Activated T-cell treated with anti-CD3 and anti-CD28 coated beads, Interleukin-2, amount 50 U/mL, for 24 hours (primary cell): Measurements from ENCODE around the gene SLC30A9.

Experiments used
- DNase-seq: peaks from one replicate; pipeline ENCODE4 v3.0.0-alpha.2; 2020
- H3K27ac Mint-ChIP-seq: 2 replicates; pipeline ENCODE4 v1.8.0; 2020; ENCODE audit warnings: mild to moderate bottlenecking, mixed read lengths
- H3K27me3 Mint-ChIP-seq: 2 replicates; pipeline ENCODE4 v1.8.0; 2020; ENCODE audit warnings: mixed read lengths
- H3K36me3 Mint-ChIP-seq: 2 replicates; pipeline ENCODE4 v1.8.0; 2020; ENCODE audit warnings: low read depth, mixed read lengths
- H3K4me1 Mint-ChIP-seq: 2 replicates; pipeline ENCODE4 v1.8.0; 2020; ENCODE audit warnings: low read depth, mixed read lengths
- H3K4me3 Mint-ChIP-seq: 2 replicates; pipeline ENCODE4 v1.8.0; 2020; ENCODE audit warnings: mild to moderate bottlenecking, moderate library complexity, mixed read lengths
- H3K9me3 Mint-ChIP-seq: 2 replicates; pipeline ENCODE4 v1.8.0; 2020; ENCODE audit warnings: mixed read lengths

Gene SLC30A9

DNA sequence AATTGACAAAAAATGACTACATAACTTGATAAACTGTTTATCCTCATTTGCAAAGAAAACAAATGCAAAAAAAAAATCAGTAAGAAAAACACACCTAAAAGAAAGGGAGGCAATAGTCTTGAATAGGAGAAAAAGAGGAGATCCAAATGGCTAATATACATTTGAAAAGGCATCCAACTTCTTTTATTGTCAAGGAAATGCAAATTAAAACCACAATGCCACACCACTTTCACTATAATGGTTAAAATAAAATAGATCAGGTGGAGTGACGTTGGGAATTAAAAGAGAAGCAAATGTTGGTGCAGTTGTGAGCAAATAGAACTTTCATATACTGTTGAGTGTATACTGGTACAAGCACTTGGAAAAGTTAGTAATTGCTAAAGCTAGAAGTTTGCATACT is 5.2 kb upstream of the SLC30A9 start:
- H3K9me3 Mint-ChIP-seq: no peaks in the 10 kb centered on the region
- no peak for DNase-seq
- H3K36me3 Mint-ChIP-seq: peaks cover 3% of the 10 kb centered on the region
- no peaks in the 10 kb centered on the region for H3K27me3 Mint-ChIP-seq
- H3K4me3 Mint-ChIP-seq: no peak overlapping the region
- H3K4me1 Mint-ChIP-seq: peaks cover 10% of the 10 kb centered on the region
- no peak overlapping the region for H3K27ac Mint-ChIP-seq

DNA sequence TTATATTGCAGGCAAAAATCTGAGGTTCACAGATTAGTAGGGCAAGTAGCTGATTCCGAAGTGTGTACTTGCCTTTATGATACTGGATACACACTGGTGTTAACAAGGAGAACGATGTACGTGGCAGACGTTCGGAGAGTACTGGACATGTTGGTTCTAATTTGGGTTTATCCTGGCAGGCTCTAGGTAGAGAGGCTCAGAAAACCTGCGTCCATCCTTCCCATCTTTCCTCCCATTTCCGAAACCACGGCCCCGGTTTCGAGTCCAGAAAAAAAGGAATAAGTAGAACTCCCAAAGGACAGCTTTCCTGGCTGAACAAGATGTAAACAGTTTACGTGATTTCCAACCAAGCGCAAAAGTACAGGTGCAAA is 351 bp upstream of the SLC30A9 start:
- DNase-seq: no peak
- H3K4me1 Mint-ChIP-seq: peaks cover 32% of the 10 kb centered on the region
- no peaks in the 10 kb centered on the region for H3K9me3 Mint-ChIP-seq
- peak overlapping the region; percentile 95 for H3K27ac Mint-ChIP-seq
- peaks cover 18% of the 10 kb centered on the region for H3K36me3 Mint-ChIP-seq
- H3K27me3 Mint-ChIP-seq: no peaks in the 10 kb centered on the region
- peak overlapping the region; percentile 97 for H3K4me3 Mint-ChIP-seq

DNA sequence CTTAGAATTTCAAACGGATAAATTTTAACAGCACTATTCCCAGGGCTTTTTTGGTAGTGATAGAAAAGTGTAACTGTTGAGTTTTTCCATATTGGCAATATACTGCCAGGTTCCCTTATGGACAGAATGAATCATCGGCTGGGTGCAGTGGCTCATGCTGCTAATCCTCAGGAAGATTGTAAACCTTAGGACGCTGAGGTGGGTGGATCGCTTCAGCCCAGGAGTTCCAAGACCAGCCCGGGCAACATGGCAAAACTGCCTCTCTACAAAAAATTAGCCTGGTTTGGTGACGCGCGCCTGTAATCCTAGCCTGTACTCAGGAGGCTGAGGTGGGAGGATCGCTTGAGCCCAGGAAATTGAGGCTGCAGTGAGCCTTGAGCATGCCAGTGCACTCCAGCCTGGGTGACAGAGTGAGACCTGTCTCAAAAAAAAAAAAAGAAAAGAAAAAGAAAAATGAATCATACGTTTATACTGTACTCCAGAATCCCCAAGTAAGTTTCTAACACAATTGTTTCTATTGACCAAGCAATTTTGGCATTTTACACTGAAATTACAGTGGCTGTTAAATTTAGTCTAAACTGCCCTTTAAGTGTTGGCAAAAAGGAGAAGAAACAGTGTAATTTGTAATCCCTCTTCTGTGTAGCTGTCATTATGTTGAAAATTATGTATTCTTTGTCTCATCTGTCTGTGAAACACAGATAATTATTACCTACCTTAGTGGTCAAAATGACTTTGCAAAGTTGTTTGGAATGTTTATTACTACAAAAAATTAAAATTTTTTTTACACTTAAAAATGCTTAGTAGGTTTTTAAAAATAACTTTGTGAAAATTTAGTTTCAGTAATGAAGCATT is 1.8 kb downstream of the SLC30A9 start:
- no peaks in the 10 kb centered on the region for H3K27me3 Mint-ChIP-seq
- peak overlapping the region; percentile 97 for H3K4me3 Mint-ChIP-seq
- peaks cover 21% of the 10 kb centered on the region for H3K36me3 Mint-ChIP-seq
- H3K9me3 Mint-ChIP-seq: no peaks in the 10 kb centered on the region
- H3K27ac Mint-ChIP-seq: peak overlapping the region; percentile 14
- no peak for DNase-seq
- peaks cover 38% of the 10 kb centered on the region for H3K4me1 Mint-ChIP-seq

DNA sequence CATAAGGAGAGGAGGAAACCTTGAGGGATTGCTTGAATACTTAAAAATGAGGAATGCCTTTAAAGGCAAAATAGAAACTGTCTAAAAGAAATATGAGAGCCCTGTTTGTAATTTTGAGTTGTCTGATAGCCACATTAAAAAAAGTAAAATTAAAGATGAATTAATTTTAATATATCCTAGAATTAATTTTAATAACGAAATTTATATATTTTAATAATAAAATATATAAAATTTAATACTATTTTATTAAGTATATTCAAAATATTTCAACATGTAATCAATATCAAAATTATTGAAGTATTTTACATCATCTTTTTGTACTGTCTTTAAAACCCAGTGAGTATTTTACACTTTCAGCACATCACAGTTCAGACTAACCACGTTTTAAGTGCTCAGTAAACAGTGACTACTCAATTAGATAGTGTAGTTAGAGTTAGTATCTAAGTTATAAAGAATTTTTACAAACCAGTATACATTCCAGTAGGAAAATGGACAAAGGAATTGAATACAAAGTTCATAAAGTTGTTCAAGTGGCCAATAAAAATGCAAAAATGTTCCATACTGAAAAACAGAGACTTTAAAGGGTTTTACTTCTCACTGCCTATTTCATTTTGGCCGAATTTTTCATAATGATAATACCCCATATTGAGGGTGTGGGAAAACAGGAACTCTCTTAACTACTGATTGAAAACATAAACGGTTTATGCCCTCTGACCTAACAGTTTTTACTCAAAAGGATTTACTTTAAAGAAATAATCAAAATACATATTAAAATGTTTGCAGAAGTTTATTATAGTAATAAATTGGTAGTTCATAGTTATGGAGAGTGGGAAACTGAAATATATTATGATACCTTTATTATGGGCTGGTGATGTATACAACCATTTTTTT is 2.9 kb downstream of the SLC30A9 start:
- DNase-seq: no peak
- Mint-ChIP-seq H3K4me3 (no peak overlapping the region), H3K27ac (no peak overlapping the region), H3K4me1 (peaks cover 43% of the 10 kb centered on the region), H3K9me3 (no peaks in the 10 kb centered on the region), H3K36me3 (peaks cover 27% of the 10 kb centered on the region), H3K27me3 (no peaks in the 10 kb centered on the region)

DNA sequence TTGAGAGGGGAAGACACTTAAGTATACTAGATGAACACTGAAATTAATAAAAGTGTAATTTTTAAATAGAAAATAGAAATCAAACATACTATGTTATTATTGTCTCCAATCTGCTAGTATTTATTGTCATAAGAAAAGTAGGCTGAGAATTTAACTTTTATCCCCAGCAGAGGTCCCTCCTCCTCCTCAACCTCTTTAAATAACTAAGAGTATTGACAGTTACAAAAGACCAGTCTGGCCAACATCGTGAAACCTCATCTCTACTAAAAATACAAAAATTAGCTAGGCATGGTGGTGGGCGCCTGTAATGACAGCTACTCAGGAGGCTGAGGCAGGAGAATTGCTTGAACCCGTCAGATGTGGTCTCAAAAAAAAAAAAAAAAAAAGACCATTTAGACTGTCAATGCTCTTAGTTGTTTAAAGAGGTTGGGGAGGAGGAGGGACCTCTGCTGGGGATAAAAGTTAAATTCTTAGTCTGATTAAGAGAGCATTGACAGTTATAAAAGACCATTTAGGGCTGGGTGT is 4.2 kb downstream of the SLC30A9 start:
- Mint-ChIP-seq H3K4me1 (peaks cover 42% of the 10 kb centered on the region), H3K4me3 (no peak overlapping the region)

DNA sequence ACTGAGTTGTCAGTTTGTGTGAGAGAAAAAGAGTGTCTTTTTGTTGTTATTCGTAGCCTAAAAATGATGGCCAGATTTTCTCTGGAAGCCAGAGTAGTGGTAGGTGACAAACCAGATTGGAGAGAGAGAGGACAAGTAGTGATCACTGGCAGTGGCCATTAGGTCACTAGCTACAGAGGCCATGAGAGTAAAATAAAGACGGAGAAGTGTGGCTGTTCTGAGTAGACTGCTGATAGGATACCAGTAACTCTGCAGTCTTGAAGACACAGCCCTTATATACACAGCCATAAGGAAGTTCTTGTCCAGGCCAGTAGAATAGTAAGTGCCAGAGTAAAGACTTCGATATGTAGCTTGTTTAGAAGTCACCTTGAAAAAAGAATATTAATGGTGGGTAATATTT is 7.7 kb downstream of the SLC30A9 start:
- no peaks in the 10 kb centered on the region for H3K27me3 Mint-ChIP-seq
- peaks cover 28% of the 10 kb centered on the region for H3K4me1 Mint-ChIP-seq
- no peak for DNase-seq
- H3K9me3 Mint-ChIP-seq: no peaks in the 10 kb centered on the region
- no peak overlapping the region for H3K4me3 Mint-ChIP-seq
- H3K27ac Mint-ChIP-seq: no peak overlapping the region
- peaks cover 42% of the 10 kb centered on the region for H3K36me3 Mint-ChIP-seq

More for the DNA sequence above, 4.2 kb downstream of the SLC30A9 start:
- H3K27me3 Mint-ChIP-seq: no peaks in the 10 kb centered on the region
- no peaks in the 10 kb centered on the region for H3K9me3 Mint-ChIP-seq
- peaks cover 37% of the 10 kb centered on the region for H3K36me3 Mint-ChIP-seq
- no peak for DNase-seq
- no peak overlapping the region for H3K27ac Mint-ChIP-seq

DNA sequence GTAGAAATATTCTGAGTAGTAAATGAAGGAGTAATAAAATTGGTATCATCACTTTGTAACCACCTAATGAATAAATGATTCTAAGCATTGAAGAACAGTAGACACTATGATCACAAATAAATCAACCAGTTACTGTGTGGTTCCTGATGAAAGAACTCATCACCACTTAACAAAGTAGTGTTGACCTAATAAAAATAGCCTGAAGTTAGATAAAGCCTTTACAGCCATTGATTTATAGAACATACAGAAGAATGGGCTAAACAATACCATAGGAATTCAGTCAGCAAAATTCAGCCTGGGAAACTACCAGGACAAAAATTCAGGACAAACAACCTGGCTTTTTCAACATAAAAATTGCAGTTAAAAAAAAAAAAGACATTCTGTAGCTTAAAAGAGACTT is 9.0 kb downstream of the SLC30A9 start:
- no peak overlapping the region for H3K27ac Mint-ChIP-seq
- no peaks in the 10 kb centered on the region for H3K9me3 Mint-ChIP-seq
- peaks cover 37% of the 10 kb centered on the region for H3K4me1 Mint-ChIP-seq
- no peak for DNase-seq
- H3K36me3 Mint-ChIP-seq: peaks cover 54% of the 10 kb centered on the region
- no peaks in the 10 kb centered on the region for H3K27me3 Mint-ChIP-seq
- H3K4me3 Mint-ChIP-seq: no peak overlapping the region

DNA sequence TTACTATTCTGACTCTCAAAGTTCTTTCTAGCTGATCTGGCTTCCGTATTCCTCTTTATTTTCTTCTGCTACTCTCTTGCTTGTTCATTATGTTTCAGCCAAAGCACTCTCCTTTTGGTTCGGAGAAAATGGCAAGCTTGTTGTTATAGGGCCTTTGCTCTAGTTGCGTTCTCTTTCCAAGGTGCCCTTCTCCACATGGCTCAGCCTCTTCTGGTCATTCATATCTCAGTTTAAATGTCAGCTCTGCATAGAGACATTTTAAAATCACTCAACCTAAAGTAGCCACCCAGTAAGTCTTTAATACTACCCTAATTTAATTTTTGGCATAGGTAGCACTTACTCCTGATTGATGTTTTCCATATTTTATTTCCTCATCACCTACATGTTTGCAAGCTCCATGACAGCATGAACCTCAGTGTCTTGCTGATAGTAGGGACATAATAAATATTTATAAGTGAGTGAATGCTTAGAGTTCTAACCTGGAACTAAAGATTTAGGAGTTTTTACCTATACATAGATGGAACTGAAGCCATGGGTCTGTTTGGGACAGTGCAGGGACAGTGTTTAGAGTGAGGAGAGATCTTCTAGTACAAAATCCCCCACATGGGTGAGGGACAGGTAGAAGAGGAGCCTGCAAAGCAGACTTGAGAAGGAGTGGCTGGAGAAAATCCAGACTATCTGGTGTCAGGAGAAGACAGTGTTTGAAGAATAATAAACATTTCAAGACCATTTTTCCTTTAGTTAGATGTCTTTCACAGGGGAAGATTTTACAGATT is 17.9 kb downstream of the SLC30A9 start:
- Mint-ChIP-seq H3K36me3 (peaks cover 80% of the 10 kb centered on the region), H3K9me3 (no peaks in the 10 kb centered on the region), H3K4me3 (no peak overlapping the region), H3K27me3 (no peaks in the 10 kb centered on the region), H3K4me1 (peaks cover 45% of the 10 kb centered on the region), H3K27ac (no peak overlapping the region)
- DNase-seq: no peak

DNA sequence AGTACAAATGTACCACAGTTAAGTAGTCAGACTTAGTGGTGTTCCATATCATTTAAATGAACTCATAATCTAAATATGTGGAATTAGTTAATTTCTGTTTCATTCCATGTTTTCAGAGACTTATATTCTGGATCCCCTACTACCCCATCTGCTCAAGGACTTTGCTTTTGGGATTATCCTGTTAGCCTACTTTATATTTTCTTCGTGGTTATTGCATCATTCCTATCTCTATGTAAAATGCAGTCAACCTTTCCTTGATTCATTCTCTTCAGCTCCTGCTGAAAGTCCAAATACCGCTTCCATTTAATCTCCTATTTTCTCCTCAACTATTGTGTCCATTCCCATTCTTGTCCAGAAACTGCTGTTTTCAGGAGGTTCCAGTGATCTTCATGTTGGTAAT is 25.1 kb downstream of the SLC30A9 start:
- no peak for DNase-seq
- Mint-ChIP-seq H3K4me3 (no peak overlapping the region), H3K9me3 (no peaks in the 10 kb centered on the region), H3K36me3 (peaks cover 63% of the 10 kb centered on the region), H3K27me3 (no peaks in the 10 kb centered on the region), H3K27ac (no peak overlapping the region), H3K4me1 (peaks cover 39% of the 10 kb centered on the region)

DNA sequence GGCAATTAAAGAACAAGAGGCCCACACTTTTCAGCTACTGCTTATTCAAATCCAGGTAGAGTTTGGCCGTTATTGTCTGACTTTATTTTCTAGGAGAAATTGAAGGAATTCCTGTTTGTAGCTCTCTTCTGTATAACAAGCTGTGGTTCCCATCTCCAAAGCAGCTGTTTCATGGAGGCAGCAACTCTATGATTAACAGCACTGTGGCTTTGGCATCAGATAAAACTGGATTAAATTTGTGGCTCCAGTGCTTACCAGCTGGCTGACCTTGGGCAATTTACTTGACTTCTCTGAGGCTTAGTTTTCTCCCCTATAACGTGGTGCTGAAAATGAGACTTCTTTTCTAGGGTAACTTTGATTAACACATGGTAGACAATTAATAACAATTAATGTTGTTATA is 28.1 kb downstream of the SLC30A9 start:
- peaks cover 64% of the 10 kb centered on the region for H3K36me3 Mint-ChIP-seq
- no peaks in the 10 kb centered on the region for H3K27me3 Mint-ChIP-seq
- H3K27ac Mint-ChIP-seq: no peak overlapping the region
- no peaks in the 10 kb centered on the region for H3K9me3 Mint-ChIP-seq
- H3K4me1 Mint-ChIP-seq: peaks cover 29% of the 10 kb centered on the region
- no peak overlapping the region for H3K4me3 Mint-ChIP-seq
- DNase-seq: no peak

DNA sequence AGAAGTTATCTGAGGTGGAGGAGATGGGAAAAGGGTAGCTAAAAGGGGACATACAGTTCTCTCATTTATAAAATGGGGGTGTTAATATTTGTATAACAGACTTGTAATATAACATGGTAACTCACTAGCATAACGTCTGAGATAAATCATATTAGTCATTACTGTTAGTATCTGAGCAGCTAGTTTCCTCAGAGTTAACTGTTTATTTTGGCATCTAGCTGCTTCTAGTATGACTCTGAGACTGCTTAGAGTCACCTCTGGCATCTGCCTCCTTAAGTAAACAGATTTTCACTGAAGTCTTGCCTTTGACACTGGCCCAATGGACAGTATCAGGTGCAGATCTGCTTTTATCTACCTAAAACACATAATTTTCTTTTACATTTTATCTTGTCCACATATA is 58.1 kb downstream of the SLC30A9 start:
- no peaks in the 10 kb centered on the region for H3K27me3 Mint-ChIP-seq
- no peak overlapping the region for H3K4me3 Mint-ChIP-seq
- no peak for DNase-seq
- H3K4me1 Mint-ChIP-seq: no peaks in the 10 kb centered on the region
- peaks cover 9% of the 10 kb centered on the region for H3K9me3 Mint-ChIP-seq
- H3K27ac Mint-ChIP-seq: no peak overlapping the region
- H3K36me3 Mint-ChIP-seq: peaks cover 92% of the 10 kb centered on the region

DNA sequence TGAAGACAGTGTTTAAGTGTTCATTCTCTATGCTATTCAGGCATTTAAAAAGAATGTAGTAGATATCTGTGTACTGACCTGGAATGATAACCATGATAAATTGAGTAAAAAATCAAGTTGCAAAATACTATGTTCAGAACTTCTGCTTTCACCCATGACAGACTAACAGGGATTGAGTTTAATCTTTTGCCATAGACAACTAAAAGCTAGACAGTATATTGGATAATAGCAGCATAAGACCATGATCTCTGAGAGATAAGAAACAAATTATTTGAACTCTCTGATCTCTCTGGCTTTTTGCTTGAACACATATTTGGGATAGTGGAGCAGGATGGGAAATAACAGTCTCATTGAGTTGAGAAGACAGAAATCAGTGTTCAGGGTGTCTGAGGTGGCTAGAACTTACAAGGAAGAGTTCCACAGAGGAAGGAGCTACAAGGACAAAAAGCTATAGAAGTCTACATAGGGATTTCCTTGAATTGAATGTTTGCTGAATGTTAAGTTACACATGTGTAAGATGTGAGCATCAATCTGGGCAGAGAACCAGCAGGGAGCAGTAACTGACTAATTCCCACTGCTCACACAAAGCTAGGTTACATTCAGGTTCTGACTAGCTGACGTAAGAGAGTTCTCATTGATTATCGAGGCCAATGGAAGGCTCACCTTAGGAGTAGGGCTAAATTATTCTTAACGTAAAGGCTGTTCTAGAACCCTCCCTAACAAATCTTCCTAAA is 60.4 kb downstream of the SLC30A9 start:
- no peaks in the 10 kb centered on the region for H3K4me1 Mint-ChIP-seq
- H3K4me3 Mint-ChIP-seq: no peak overlapping the region
- H3K9me3 Mint-ChIP-seq: peaks cover 7% of the 10 kb centered on the region
- no peak for DNase-seq
- H3K27ac Mint-ChIP-seq: no peak overlapping the region
- no peaks in the 10 kb centered on the region for H3K27me3 Mint-ChIP-seq
- H3K36me3 Mint-ChIP-seq: peaks cover 89% of the 10 kb centered on the region

DNA sequence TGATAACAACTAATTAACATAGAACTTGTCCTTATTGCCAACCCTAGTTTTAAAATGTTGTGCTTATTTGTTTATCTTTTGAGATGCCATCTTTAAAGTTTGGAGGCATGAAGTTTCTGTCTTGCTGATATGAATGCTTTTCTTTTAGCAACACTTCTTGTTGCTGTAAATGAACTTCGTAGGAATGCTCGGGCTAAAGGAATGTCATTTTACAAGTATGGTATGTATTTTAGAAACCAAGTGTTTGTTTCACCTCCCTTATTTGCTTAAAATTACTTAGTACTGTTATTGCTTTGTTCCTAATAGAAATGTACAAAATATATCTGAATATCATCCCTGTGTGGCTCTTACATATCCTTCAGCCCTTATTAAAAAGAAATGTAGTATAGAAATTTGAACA is 76.1 kb downstream of the SLC30A9 start:
- H3K27ac Mint-ChIP-seq: no peak overlapping the region
- peaks cover 74% of the 10 kb centered on the region for H3K36me3 Mint-ChIP-seq
- H3K4me1 Mint-ChIP-seq: no peaks in the 10 kb centered on the region
- no peaks in the 10 kb centered on the region for H3K27me3 Mint-ChIP-seq
- DNase-seq: no peak
- H3K4me3 Mint-ChIP-seq: no peak overlapping the region
- H3K9me3 Mint-ChIP-seq: no peaks in the 10 kb centered on the region

DNA sequence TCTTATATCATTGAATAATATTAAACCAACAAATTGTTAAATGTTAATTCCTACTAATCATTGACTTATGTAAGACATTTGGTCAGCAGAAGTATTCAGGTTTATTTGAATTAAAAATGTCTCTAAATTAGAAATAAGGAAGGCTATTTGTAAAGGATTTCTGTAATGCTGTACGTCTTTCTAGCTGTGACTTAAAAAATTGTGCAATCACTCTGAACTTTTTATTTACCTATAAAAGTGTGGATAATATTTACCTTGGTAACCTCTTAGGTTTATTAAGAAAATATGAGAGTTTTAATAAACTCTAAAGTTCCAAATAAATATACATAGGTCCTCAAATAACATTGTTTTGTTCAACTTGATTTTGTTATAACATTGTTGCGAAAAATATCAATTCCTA is 76.9 kb downstream of the SLC30A9 start:
- H3K27ac Mint-ChIP-seq: no peak overlapping the region
- no peaks in the 10 kb centered on the region for H3K9me3 Mint-ChIP-seq
- no peaks in the 10 kb centered on the region for H3K27me3 Mint-ChIP-seq
- no peak overlapping the region for H3K4me3 Mint-ChIP-seq
- H3K4me1 Mint-ChIP-seq: no peaks in the 10 kb centered on the region
- no peak for DNase-seq
- H3K36me3 Mint-ChIP-seq: peaks cover 76% of the 10 kb centered on the region
